Loucy (cell line): ENCODE measurements around the gene REC114.

Experiments
- CTCF ChIP-seq: fragments of 200-600 bp; sonication (generic); conservative IDR thresholded peaks from 2 replicates; pipeline ENCODE4 v1.5.1; 2014; ENCODE audit warnings: mild to moderate bottlenecking, antibody characterized with exemption, low read length
- EZH2phosphoT487 ChIP-seq: fragments of 200-600 bp; IDR thresholded peaks from 2 replicates; pipeline ENCODE4 v1.6.1; 2018; ENCODE audit warnings: antibody characterized with exemption, mild to moderate bottlenecking, moderate library complexity, borderline replicate concordance

- no peak for TF ChIP-seq CTCF
- no peak for TF ChIP-seq EZH2phosphoT487
Measured at GRCh38 chr15:73550190-73550589, 107.2 kb downstream of the REC114 start.
